Stimulated activated CD8-positive, alpha-beta memory T cell treated with anti-CD3 and anti-CD28 coated beads, Interleukin-7, amount 100 ng/mL, for 48 hours (primary cell): ENCODE measurements around the gene KPNA6.

Source experiments
- DNase-seq, 2 donors: peaks; one replicate each; pipeline ENCODE4 v3.0.0-alpha.2; 2020; ENCODE audit warnings: low read depth in 1 of 2; ENCODE audit errors: extremely low read depth in 1 of 2

Gene KPNA6

DNA sequence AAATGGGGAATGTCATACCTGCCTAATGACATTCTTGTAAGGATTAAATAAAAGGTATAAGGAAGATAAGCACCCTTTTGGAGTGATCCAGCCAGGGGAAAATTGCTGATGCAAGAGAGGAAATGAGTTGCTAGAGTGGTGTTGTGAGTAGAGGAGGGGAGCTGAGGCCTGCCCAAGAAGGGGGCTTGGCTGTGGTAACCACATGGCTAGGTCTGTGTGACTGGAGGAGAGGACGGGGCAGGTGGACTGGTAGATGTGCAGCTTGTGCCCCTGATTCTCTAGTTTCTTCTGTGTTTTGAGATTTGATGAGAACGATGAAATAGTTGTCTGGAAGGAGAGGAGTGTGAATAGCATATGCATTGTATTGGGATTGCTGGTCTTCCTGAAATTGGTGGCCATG lies 78.2 kb downstream of the KPNA6 start:
- DNase-seq: no peak

DNA sequence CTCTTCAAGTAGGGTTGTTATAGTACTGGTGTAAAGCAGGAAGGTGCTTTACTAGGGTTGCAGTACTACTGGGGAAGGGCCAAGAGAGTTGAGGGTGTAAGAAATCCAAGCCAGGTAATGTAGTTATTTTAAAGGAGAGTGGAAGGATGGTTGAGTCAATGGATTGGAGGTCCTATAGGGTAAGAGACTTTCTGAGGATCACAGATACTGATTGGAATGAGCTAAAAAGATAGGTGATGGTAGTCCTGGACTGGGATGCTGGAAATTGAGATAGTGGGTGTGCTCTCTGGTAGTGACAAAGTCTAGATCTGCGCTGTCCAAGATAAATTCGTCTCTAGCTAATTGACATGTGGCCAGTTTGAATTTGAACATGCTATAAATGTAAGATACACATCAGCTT lies 78.6 kb downstream of the KPNA6 start:
- no peak for DNase-seq

DNA sequence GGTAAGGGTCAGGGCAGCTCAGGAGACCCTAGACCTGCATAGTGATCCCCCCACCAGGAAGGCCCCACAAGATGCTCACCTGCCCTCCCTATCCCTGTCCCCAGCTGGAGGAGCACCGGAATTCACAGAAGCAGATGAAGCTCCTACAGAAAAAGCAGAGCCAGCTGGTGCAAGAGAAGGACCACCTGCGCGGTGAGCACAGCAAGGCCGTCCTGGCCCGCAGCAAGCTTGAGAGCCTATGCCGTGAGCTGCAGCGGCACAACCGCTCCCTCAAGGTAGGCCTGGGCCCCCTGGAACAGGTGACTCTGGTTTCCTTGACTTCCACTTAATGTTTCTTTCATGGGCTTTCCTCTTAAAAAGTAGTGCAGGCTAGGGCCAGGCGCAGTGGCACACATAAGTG lies 80.0 kb downstream of the KPNA6 start:
- DNase-seq: no peak

DNA sequence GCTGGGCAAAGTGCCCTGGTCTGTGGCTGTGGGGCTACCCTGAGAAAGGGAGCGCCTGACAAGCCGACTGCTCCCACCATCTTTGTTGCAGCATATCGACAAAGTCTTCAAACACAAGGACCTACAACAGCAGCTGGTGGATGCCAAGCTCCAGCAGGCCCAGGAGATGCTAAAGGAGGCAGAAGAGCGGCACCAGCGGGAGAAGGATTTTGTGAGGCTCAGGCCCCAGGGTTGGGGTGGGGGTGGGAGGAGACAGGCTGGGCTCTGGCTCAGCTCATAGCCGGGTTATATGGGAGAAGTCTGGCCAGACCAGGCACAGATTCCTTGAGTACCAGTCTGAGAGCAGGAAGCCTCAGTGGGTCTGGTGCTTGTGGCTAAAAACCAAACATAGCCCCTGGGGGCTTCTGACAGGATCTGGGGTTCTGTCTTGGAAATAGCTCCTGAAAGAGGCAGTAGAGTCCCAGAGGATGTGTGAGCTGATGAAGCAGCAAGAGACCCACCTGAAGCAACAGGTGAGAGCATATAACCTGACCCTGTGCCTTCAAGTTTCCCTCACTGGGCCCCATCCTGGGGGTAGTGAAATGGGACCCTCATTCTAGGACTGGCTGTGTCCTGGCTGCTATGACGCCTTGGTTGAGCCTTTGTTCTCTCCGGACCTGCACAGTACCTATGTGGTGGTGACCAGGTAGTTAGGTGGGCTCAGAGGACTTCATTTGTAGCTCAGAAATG lies 84.5 kb downstream of the KPNA6 start:
- DNase-seq: no peak

DNA sequence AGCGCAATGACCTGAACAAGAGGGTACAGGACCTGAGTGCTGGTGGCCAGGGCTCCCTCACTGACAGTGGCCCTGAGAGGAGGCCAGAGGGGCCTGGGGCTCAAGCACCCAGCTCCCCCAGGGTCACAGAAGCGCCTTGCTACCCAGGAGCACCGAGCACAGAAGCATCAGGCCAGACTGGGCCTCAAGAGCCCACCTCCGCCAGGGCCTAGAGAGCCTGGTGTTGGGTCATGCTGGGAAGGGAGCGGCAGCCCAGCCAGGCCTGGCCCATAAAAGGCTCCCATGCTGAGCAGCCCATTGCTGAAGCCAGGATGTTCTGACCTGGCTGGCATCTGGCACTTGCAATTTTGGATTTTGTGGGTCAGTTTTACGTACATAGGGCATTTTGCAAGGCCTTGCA lies 87.1 kb downstream of the KPNA6 start:
- no peak for DNase-seq

DNA sequence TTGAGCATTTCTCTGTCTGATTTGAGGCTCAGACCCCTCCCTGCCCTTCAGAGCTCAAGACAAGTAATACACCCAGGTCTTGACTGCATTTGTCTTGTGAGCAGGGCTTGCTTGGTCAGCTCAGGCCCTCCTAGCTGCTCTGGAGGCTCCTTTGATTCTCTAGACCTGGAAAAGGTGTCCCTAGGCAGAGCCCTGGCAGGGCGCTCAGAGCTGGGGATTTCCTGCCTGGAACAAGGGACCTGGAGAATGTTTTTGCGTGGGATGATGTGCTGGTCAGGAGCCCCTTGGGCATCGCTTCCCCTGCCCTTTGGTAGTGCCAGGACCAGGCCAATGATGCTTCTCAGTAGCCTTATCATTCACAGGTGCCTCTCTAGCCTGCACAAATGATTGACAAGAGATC lies 87.7 kb downstream of the KPNA6 start:
- no peak for DNase-seq

DNA sequence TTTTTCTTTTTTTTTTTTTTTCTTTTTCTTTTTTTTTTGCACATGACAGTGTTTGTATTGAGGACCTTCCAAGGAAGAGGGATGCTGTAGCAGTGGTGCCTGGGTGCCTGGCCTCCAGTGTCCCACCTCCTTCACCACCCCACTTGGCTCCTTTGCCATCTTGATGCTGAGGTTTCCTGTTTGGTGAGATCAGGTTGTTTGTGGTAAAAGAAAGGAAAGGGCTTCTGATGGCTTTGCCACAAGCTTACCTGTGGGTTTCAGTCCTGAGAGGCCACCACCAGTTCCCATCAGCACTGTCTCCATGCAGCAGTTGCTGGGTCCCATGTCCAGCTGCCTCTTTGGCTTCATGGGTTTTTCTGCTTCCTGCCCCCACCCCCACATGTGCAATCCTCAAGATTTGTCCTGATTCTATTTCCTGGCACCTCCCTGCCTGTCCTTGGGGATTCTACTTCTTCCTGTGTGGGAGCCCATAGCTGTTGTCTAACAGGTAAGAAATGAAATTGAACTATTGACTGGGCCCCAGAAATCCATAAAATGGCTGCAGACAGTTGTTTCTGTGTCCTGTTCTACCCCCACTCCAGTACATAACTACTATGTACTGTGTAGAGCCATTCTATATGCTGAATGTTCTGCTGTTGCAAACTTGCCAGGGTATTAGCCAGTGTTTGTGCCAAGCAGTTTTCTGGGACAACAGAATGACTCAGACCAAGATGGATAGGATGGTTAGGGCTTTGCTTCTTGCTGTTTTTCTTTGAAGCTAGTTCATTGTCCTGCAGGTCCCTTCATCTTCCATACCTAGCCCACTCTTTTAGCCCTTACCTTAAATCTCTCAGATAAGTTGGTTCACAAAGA lies 88.3 kb downstream of the KPNA6 start:
- no peak for DNase-seq

DNA sequence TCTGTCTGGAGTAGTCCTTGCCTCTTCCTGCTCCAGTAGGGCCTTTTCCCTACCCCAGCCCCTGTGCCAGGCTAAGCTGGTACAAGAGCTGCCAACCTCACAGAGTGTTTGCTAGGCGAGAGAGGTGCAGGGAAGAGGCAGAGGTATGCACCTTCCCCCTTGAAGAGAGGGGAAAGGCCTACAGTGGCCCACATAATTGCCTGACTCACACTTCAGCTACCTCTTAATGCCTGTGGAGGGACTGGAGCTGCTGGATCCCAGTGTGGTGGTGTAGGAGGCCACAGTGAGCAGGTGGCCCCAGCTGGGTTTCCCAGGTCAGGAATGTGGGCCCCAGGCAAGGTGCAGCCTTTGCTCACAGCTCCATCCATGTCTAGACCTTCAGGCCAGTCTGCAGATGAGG lies 89.2 kb downstream of the KPNA6 start:
- DNase-seq: no peak

DNA sequence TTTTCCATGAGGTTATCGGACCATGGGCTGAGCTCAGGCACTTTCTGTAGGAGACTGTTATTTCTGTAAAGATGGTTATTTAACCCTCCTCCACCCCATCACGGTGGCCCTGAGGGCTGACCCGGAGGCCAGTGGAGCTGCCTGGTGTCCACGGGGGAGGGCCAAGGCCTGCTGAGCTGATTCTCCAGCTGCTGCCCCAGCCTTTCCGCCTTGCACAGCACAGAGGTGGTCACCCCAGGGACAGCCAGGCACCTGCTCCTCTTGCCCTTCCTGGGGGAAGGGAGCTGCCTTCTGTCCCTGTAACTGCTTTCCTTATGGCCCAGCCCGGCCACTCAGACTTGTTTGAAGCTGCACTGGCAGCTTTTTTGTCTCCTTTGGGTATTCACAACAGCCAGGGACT lies 90.0 kb downstream of the KPNA6 start:
- DNase-seq: no peak

DNA sequence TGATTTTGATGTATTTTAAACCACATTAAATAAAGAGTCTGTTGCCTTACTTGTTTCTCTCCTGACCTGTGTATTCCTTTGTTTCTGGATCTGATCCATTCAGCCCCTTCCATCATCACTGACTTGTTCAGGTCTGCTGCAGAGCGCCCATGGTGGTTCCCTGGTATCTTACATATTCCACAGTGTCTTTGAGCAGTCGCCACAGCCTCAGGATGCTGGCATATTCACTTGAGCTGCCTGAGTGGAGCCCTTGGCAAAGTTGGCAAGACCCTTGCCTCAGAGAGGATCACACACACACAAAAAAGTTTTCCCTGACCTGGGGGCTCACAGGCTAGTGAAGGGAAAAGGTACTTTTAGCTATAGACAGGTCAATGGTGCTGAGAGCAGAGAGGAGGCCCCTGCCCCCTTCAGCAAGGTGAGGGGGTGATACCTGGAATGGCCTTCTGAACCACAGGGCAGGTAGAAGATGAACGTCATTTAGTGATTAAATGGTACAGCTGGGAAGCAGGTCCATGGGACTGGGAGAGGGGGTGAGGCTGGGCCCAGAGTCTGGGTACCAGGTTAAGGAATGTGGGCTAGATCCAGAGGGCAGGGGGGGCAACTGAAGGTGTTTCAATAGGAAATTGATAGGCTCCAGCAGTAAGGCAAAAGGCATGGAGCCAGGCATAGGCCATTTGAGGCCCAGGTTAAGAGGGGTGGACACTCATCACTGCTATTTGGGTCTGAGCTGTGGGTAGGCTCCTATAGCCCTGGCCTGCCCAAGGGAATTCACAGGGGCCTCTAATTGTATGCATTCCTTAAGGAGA lies 90.6 kb downstream of the KPNA6 start:
- no peak for DNase-seq

DNA sequence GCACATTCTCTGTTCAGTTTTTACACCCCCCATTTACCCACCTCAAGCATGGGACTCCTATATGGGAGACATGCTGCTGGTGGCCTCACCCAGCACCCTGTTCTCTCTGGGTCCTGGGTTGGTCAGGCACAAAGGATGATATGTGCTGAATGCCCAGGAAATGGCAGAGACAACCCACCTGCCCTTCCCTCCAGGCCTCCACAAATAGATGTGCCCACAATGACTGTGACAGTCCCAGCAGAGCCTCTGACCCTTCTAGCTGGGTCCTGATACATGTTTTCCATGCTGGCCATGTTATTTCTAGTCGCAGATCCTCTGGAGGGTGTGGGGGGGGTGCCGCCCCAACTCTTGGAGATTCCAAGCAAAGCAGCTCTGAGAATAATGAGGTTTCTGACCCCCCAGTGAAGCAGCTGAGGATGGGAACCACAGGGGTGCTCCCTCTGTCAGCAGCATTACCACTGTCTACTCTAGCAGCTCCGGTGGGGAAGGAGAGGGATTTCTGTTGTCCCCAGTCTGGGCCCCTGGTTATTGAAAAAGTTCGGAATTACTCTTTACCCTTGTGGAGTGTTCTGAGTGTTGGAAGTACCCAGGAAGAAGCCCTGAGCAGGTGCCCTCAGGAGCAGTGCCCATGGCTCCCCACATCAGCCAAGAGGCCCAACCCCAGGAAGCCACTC lies 91.3 kb downstream of the KPNA6 start:
- DNase-seq: no peak

DNA sequence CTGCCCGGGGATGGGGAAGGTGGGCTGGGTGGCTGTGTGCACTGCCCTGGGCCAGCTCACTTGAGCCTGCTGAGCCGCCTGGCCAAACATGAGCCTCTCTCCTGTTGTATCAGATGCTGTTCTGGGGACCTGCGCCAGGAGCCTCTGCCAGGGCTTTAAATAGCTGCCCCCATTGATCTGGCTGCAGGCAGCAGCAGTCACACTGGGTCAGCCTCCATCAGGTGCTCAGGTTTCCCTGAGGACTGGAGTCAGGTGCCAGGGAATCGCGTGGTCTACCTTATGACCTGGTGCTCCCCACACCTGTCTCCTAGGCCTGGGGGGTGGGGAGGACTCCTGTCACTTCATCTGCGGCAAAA lies 91.8 kb downstream of the KPNA6 start:
- DNase-seq: no peak

DNA sequence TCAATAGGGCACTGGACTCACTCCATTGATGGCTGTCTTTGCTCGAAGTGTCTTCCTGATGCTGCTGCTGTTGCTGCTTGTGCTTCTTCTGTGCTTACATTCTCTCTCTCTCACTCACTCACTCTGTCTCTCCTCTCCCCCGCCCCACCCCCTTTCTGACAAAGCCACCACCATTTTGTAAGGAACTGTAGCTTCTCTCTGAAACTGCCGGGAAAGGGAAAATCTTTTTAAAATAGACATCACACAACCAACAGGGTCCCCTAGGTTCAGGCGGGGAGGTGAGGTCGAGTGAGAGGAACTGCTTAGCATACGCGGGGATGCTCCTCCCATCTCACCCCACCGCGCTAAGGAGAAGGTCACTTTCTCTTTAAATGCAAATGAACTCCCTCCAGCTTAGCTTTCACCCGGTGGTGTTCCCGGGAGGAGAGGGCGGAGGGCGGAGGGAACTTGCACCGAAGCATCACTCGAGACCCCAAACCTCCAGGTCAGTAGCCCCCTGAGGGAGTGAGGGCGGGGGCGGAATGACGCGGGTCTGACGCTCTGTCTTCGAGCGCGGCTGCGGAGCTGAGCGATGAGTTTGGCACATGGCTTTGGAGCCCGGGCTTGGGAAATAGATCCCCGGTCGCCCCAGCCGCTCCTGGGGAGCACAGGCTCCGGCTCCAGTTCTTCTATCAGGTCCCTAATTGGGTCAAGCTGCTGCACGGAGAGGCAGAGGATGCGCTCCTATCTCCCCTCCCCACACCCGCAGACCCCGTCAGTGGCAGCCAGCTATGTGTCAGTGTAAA lies 92.6 kb downstream of the KPNA6 start, which contains the start of gene CCDC28B:
TSS of gene CCDC28B (plus strand) at position 370 of the 785 bp plus-strand sequence. CDS start 1,341 bp downstream, outside the sequence.
- DNase-seq: peak in 1 of 2 donors; percentile 25

DNA sequence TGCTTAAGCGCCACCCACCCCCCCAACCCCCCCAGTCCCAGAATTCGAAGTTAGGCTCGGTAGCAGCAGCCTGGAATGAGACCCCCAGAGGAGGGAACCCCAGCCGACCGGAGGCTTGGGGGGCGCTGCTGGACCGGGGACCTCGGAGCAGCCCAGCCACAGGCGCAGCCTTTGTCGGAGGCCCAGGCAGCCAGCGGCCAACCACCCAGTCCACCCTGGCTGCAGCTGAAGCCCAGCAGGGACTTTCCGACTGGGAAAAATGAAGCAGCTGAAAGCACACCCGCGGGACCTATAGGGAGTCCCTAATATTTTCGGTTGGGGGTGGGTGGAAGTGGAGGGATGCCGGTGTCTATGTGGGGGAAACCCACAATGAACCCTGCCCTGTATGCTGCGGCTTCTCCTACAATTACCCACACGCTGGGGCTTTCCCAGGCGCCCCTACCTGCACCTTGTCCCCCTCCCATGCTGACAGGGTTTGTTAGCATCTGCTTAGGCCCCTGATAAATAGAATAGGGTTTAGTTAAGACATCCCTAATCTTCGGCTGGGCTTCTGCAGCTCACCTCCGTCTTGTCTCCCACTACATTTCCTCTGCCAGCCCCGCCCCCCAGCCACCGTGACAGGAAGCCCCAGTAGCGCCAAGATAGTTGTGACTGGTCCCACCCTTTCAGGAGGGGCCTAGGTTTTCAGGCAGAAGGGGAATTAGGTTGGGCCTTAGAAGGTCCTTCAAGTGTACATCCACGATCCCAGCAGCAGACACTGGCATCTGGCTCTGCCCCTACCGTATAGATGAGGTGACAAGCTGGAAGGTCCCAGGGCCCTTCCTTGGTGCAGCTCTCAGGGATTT lies 93.4 kb downstream of the KPNA6 start:
- DNase-seq: peak; percentile 69 to 82

DNA sequence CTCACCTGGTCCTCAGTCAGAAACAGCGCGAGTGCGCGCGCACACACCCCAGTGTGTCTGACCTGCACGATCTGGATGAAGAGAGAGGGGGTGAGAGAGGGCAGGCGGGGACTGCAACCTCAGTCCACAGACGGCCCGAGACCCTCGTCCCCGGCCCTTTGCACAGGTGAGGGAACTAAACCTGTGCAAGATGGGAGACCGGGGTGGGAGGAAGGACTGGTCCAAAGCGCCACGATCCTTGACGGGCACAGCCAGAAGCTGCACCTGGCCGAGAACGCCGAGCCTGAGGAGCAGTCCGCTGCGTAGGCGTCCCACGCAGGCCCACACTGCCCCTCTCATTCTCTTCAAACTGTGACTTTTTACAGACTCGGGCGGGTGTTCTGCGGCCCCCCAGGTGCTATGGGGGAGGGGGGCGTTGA lies 97.1 kb downstream of the KPNA6 start:
- no peak for DNase-seq

DNA sequence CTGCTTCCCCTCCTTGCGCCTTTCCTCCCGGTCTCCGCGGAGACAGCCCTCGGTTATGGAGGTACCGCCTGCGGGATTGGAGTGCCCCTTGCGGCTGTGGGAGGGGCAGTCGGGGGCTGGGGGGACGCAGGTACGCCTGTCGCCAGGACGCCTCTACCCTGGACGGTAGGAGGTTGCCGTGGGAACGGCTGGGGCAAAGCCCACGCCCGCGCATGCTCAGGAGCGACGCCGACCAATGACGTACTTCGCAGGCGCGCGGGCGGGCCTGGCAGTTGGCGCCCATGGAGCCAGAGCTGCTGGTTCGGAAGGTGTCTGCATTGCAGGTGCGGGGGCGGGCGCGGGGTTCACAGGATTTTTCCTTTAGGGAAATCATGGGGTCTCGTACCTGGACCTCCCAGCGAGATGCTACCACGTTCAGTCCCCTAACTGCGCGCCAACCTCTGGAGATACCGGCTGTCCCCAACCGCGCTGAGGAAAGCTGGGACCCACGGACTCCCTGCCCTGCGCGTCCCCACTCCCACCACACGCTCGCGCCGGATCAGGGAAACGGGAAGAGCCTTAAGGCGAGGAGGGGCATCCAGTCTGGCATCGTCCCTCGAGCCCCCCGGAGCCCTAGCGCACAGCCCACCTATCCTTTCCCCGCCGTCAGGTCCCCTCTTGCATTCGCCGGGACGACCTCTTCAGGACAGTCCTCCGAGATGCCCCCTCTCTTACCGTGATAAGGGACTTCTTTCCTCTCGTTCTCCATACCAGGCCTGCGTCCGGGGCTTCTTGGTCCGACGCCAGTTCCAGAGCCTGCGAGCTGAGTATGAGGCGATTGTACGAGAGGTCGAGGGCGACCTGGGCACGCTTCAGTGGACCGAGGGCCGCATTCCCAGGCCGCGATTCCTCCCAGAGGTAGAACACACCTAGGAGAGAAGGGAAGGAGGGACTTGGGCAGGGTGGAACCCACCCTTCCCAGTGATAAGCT lies 97.8 kb downstream of the KPNA6 start, which contains the start of gene IQCC:
TSS of gene IQCC (plus strand) at position 271 of the 970 bp plus-strand sequence. CDS start at position 282, 11 bp downstream.
- DNase-seq: peak; percentile 71 to 76

DNA sequence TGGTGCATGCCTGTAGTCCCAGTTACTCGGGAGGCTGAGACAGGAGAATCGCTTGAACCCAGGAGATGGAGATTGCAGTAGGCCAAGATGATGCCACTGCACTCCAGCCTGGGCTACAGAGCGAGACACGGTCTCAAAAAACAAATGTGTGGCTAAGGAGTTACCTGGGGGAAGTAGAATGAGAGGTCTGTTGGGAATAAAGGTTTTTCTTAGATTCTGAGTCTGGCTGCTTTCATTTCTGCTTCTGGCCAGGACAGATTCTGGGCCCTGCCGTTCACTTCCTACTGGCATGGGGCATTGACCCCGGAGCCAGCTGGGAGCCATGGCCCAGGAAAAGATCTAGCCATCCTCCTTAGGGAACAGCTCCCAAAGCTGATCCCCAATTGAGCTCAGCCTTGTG lies 100.6 kb downstream of the KPNA6 start:
- DNase-seq: no peak

DNA sequence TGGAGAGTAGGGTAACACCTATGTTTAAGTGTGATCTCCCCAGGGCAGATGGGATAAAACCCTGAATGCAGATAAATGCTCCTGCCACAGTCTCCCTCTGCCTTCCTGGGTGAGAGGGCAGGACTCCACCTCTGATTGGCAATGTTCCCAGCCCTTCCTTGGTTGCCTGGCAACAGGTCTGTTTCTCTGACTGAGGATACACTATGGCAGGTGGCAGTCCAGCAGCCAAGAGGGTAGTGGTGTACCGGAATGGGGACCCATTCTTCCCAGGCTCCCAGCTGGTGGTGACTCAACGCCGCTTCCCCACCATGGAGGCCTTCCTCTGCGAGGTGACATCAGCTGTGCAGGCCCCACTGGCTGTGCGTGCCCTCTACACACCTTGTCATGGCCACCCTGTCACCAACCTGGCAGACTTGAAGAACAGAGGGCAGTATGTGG lies 101.1 kb downstream of the KPNA6 start, which contains the start of gene DCDC2B:
TSS of gene DCDC2B (plus strand) at position 199 of the 438 bp plus-strand sequence. CDS start at position 204, 5 bp downstream.
- no peak for DNase-seq
